Activated CD4-positive, alpha-beta T cell treated with anti-CD3 and anti-CD28 coated beads for 1 hour (primary cell): ENCODE measurements around the gene LRRC8C.
"Not testable (repeated sequence)": the region's sequence is repeated elsewhere in the genome, so short reads cannot be mapped to it uniquely, and the experiment has no call there.

Experiments used
- DNase-seq: peaks from one replicate; pipeline ENCODE4 v3.0.0-alpha.2; 2020

LRRC8C gene

GRCh38 chr1:89632657-89633247 is at the start of gene LRRC8C:
LRRC8C (plus strand) TSS chr1:89633120; CDS start chr1:89686474, 53,354 bp downstream.
- DNase-seq = peak; percentile 82

DNA sequence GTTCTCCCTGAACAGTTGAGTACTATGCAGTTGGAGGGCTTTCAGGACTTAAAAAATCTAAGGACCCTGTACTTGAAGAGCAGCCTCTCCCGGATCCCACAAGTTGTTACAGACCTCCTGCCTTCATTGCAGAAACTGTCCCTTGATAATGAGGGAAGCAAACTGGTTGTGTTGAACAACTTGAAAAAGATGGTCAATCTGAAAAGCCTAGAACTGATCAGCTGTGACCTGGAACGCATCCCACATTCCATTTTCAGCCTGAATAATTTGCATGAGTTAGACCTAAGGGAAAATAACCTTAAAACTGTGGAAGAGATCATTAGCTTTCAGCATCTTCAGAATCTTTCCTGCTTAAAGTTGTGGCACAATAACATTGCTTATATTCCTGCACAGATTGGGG is 48.7 kb upstream of the LRRC8C start:
- DNase-seq = no peak

DNA sequence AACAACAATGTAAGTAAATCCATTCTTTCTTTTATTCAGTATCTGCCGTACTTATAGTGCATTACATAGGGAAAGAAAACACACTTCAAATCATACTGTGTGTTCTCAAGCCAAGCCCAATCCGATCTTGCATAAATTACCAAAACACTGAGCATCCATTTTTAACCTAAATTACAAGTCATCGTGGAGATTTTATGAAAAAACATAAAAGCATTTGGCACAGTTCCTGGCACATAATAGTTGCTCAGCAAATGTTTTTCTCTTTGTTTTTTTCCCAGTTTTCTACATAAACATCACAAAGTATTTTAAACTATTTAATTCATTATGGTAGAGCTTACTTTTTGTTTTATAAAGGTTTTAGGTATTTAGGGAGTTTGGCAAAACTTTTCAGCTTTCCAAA is 48.1 kb upstream of the LRRC8C start:
- DNase-seq = no peak

- DNase-seq = no peak
Observed at GRCh38 chr1:89587729-89588161, 45.2 kb upstream of the LRRC8C start.

GRCh38 chr1:89588480-89588879 is 44.4 kb upstream of the LRRC8C start:
- DNase-seq = no peak

GRCh38 chr1:89589515-89589914 is 43.4 kb upstream of the LRRC8C start:
- DNase-seq = no peak

- DNase-seq = no peak
Observed at GRCh38 chr1:89590341-89591080, 42.4 kb upstream of the LRRC8C start.

GRCh38 chr1:89592861-89593302 is 40.0 kb upstream of the LRRC8C start:
- not testable (repeated sequence) for DNase-seq

GRCh38 chr1:89594096-89594740 is 38.7 kb upstream of the LRRC8C start:
- DNase-seq = no peak

- DNase-seq = no peak
Observed at GRCh38 chr1:89596698-89597097, 36.2 kb upstream of the LRRC8C start.

- no peak for DNase-seq
Observed at GRCh38 chr1:89598450-89599331, 34.2 kb upstream of the LRRC8C start.

DNA sequence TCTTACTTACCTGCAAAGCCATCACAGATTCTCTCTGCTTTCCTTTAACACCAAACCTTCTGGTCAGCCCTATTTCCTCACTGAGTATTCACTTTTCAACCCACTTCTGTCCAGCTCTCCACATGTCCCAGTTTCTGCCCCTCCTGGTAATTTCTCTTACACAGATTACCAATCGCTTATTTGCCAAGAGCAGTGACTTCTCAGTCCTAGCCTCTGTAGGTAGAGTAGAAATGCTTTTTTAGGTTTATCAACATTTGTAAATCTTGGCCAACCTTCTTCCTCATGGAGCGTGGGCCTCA is 33.6 kb upstream of the LRRC8C start:
- DNase-seq = no peak

DNA sequence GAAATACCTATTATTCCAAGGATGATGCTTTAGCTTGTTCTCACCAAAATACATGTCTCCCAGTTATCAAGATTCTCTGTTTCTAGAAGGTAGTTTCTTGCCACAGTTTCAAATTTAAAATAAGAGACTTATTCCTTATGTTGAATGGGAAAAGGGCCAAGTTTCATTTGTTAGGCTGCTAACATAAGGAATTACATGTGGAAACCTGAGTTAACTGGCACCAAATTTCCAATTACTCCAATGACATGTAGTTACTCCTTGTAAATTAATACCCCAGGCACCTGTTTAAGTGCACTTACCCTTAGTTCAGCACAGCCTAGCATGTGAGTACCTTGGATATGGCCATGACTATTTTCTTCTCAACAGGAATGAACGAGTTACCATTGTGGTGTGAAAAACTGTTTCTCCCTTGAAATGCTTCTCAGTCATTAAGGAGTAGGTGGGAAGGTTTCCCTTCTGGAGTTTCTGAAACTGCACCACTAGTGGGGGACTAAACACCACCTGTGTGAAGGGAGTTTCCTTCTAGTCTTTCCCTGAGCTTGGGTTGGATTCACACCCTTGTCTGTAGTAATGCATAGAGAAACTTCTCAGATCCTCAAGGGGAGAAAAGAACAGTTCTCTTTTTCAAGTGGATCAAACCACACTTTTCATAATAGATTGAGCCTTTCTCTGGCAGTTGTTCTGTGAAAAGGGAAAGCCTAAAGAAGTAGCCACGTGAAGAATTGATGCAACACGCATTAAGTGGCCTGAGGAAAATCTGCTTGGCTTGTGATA is 32.3 kb upstream of the LRRC8C start:
- no peak for DNase-seq

DNA sequence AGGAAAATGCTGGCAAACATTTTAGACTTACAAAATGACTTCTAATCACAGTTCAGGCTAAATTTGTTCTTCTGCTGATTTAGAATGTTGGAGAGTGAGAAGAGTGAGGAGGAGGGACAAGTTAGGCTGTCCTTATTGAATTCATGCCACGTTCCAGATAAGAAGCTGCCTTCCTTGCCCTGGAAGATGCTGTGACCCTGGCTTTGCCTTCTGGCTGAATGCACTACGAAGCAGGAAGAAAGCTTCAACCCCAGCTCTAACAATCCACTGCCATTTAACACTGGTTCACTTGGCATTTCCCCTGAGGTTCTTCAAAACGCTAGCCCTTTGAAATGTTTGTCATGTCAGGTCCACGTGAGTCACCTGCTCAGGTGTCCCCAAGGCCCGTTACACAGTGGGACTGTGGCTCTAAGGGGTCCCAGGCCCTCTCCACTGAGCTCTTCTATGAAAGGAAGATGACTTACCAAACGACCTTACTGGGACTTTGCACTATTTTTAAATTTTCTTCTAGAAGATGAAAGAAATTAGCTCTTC is 30.0 kb upstream of the LRRC8C start:
- no peak for DNase-seq

- DNase-seq = no peak
Observed at GRCh38 chr1:89603651-89604413, 29.1 kb upstream of the LRRC8C start.

- DNase-seq = no peak
Observed at GRCh38 chr1:89604414-89604735, 28.5 kb upstream of the LRRC8C start.

DNA sequence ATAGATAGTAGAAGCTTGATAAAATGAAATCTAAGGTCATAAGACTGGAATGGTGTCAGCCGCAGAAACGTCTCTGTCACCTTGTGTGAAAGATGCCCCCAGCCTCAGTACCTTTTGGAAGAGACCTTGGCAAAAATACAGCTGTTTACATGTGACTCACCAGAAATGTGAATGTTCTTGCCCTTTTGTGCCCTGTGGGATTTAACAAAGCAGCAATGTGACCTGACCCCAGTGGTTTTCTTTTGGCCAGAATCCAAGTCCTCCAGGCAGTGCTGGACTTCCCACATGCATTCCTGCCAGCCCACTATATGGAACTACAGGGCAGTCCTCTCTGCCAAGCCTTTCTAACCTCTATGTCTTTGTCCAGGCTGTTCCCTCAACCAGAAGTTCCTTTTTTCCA is 27.2 kb upstream of the LRRC8C start:
- no peak for DNase-seq

DNA sequence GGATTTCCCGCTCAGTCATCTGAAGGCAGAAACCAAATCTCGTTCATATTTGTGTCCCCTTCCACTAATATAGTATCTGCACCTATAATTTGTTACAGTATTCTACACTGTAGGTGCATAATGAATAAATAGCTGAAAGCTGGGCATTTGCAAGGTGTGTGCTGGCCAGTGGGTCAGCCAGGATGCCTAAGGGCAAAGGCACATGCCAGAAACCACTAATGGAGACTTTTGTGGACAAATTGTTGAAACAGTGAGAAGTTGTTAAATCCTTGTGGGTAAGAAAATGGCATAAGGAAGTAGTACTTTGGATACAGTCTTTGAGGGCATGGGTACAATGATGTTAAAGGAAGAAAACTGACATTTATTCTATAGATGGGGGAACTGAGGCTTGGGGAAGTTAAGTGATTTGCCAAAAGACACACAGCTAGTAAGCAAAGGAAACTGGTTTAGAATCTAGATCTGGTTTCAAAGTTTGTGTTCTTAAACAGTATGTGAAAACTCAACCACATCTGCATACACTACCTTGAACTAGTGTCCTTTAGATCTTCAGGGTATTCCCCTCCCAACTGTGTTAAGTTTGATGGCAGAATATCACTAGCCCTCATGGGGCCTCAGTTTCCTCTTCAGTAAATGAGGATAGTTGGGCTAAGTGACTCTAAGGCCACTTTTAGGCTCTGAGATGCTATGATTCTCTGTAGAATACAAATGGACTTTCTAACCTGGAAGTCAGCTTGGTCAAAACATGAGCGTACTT is 26.5 kb upstream of the LRRC8C start:
- DNase-seq = no peak

GRCh38 chr1:89607156-89607555 is 25.8 kb upstream of the LRRC8C start:
- DNase-seq = no peak

DNA sequence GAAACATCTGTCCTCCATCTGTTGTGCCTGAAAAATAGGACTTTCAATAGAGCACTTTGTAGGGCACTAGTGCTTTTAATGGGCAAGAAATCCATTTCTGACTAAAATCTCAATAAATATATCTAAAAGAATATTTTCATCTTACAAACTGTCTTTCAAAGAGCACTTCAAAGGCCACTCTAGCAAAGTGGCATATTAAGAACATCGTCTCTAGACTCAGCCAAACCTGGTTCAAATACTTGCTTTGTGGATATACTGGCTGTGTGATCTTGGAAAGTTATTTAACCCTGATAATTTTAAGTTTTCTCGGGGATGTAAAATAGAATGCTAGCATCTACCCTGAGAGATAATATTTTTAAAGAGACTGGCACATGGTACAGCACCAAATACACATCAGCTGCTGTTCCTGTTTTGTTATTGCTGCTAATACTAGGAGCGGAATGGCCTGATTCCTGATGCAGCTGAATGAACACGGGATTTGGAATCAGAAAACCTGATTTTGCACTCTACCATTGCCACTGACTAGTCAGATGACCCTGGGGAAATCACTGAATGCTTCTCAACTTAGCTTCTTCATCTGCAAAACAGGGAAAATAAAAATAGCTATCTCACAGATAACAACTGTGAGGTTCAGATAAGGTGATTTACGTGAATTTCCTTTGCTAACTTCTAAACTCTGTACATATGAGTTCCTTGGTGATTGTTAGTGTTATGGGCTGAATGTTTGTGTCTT is 25.2 kb upstream of the LRRC8C start:
- DNase-seq = no peak
